HCT116 (cell line): ENCODE results near the gene RACGAP1.

Experiments used
- CTCF ChIP-seq, 3 experiments: fragments of 200-600 bp in 1 of 3; sonication (generic) in 1 of 3; IDR thresholded peaks in 2 of 3; conservative IDR thresholded peaks in 1 of 3; 2 replicates each; pipeline ENCODE4 v1.5.1; 2012 to 2017; ENCODE audit warnings: low read depth in 2 of 3, low read length in 2 of 3, antibody characterized with exemption in 1 of 3, borderline replicate concordance in 1 of 3, control low read depth in 1 of 3, mild to moderate bottlenecking in 1 of 3, mixed read lengths in 1 of 3, mixed run types in 1 of 3, moderate library complexity in 1 of 3; ENCODE audit not compliant: insufficient read depth in 1 of 3
- POLR2AphosphoS5 ChIP-seq: IDR thresholded peaks from 2 replicates; pipeline ENCODE4 v1.6.1; 2011; ENCODE audit warnings: mild to moderate bottlenecking, low read depth, low read length, moderate library complexity
- RAD21 ChIP-seq: IDR thresholded peaks from 2 replicates; pipeline ENCODE4 v1.6.1; 2012; ENCODE audit warnings: low read depth, mild to moderate bottlenecking

- TF ChIP-seq RAD21: no peak
- TF ChIP-seq POLR2AphosphoS5: no peak
- TF ChIP-seq CTCF (IDR thresholded peaks at IDR 0.05 in 2 of 3, conservative IDR thresholded peaks at IDR 0.05 in 1 of 3; ENCODE audit: borderline replicate concordance in 1 of 3, insufficient read depth in 1 of 3, low read depth in 2 of 3, low read length in 2 of 3): no peak
Observed at GRCh38 chr12:50032515-50032853, 7.2 kb upstream of the RACGAP1 start.
